Activated CD4-positive, alpha-beta T cell treated with anti-CD3 and anti-CD28 coated beads for 48 hours (primary cell): ENCODE measurements around the gene FN1.
"Not testable (repeated sequence)": the region's sequence is repeated elsewhere in the genome, so short reads cannot be mapped to it uniquely, and the experiment has no call there.

Experiments used
- DNase-seq: peaks from one replicate; pipeline ENCODE4 v3.0.0-alpha.2; 2020

The FN1 gene

GRCh38 chr2:215421859-215422461, 13.9 kb downstream of the FN1 start:
- DNase-seq, result no peak

GRCh38 chr2:215420471-215420935, 15.4 kb downstream of the FN1 start:
- DNase-seq, result no peak

- no peak for DNase-seq
Measured at GRCh38 chr2:215419769-215420470, 15.9 kb downstream of the FN1 start.

- DNase-seq, result no peak
Measured at GRCh38 chr2:215419113-215419512, 16.8 kb downstream of the FN1 start.

GRCh38 chr2:215418064-215418963, 17.6 kb downstream of the FN1 start:
- DNase-seq, result no peak

GRCh38 chr2:215417400-215417951, 18.4 kb downstream of the FN1 start:
- no peak for DNase-seq

- DNase-seq, result no peak
Measured at GRCh38 chr2:215416656-215417055, 19.2 kb downstream of the FN1 start.

- DNase-seq, result no peak
Measured at GRCh38 chr2:215415820-215416577, 19.9 kb downstream of the FN1 start.

GRCh38 chr2:215415218-215415617, 20.6 kb downstream of the FN1 start:
- DNase-seq, result no peak

- DNase-seq, result no peak
Measured at GRCh38 chr2:215414674-215415073, 21.2 kb downstream of the FN1 start.

- DNase-seq, result no peak
Measured at GRCh38 chr2:215413974-215414373, 21.9 kb downstream of the FN1 start.

GRCh38 chr2:215413484-215413777, 22.4 kb downstream of the FN1 start:
- DNase-seq, result no peak

- no peak for DNase-seq
Measured at GRCh38 chr2:215411941-215412743, 23.7 kb downstream of the FN1 start.

- DNase-seq, result no peak
Measured at GRCh38 chr2:215410932-215411285, 25.0 kb downstream of the FN1 start.

- DNase-seq, result not testable (repeated sequence)
Measured at GRCh38 chr2:215410181-215410931, 25.5 kb downstream of the FN1 start.

- DNase-seq, result peak; percentile 53
Measured at GRCh38 chr2:215409331-215410127, 26.3 kb downstream of the FN1 start.

- not testable (repeated sequence) for DNase-seq
Measured at GRCh38 chr2:215408441-215408840, 27.4 kb downstream of the FN1 start.

- no peak for DNase-seq
Measured at GRCh38 chr2:215407590-215408264, 28.1 kb downstream of the FN1 start.

- DNase-seq, result no peak
Measured at GRCh38 chr2:215407061-215407460, 28.8 kb downstream of the FN1 start.
